Neural cell (in vitro differentiated cells): ENCODE results near the gene COL25A1. TPM values are rescaled to one million over a fixed set of nuclear protein-coding genes. Genes with fewer than 3 reads are reported as not detected.

Experiments used
- H2AFZ ChIP-seq: fragments of 200-600, 300-800 bp; sonication (generic), shearing (Covaris generic); 2 replicates; pipeline ENCODE4 v1.6.0; 2014; ENCODE audit warnings: low read depth, mild to moderate bottlenecking, antibody characterized with exemption, low read length, moderate library complexity
- H3F3A ChIP-seq: fragments of 200-600 bp; shearing (Covaris generic); 2 replicates; pipeline ENCODE4 v1.6.1; 2016; ENCODE audit warnings: mild to moderate bottlenecking, moderate library complexity, mixed read lengths, antibody characterized with exemption, low read length; ENCODE audit not compliant: insufficient read depth, poor library complexity, severe bottlenecking
- H3K27ac ChIP-seq: fragments of 200-600, 300-800 bp; sonication (generic), shearing (Covaris generic); 2 replicates; pipeline ENCODE4 v1.5.1; 2014; ENCODE audit warnings: mild to moderate bottlenecking, low read length, moderate library complexity
- H3K27me3 ChIP-seq: fragments of 300-800, 200-600 bp; sonication (generic), shearing (Covaris generic); 2 replicates; pipeline ENCODE4 v1.6.0; 2014; ENCODE audit warnings: mild to moderate bottlenecking, low read depth, low read length, moderate library complexity; ENCODE audit not compliant: insufficient read depth
- H3K36me3 ChIP-seq: fragments of 300-800, 200-600 bp; sonication (generic), shearing (Covaris generic); 2 replicates; pipeline ENCODE4 v1.5.1; 2014; ENCODE audit warnings: mild to moderate bottlenecking, antibody characterized with exemption, low read length, moderate library complexity; ENCODE audit not compliant: insufficient read depth
- H3K4me2 ChIP-seq: fragments of 300-800, 200-600 bp; sonication (generic), shearing (Covaris generic); 2 replicates; pipeline ENCODE4 v1.6.0; 2014; ENCODE audit warnings: mild to moderate bottlenecking, low read length
- H3K4me3 ChIP-seq: fragments of 300-800, 200-600 bp; sonication (generic), shearing (Covaris generic); 2 replicates; pipeline ENCODE4 v1.5.1; 2014; ENCODE audit warnings: mild to moderate bottlenecking, low read length, moderate library complexity
- H3K79me2 ChIP-seq: fragments of 200-600 bp; shearing (Covaris generic); replicated peaks from 2 replicates; pipeline ENCODE4 v1.6.0; 2014; ENCODE audit warnings: mild to moderate bottlenecking, low read length, moderate library complexity; ENCODE audit not compliant: insufficient read depth
- H3K9ac ChIP-seq: fragments of 300-800, 200-600 bp; sonication (generic), shearing (Covaris generic); 2 replicates; pipeline ENCODE4 v1.6.1; 2016; ENCODE audit warnings: mild to moderate bottlenecking, low read length, mixed read lengths
- H3K9me2 ChIP-seq: fragments of 200-600 bp; shearing (Covaris generic); 2 replicates; pipeline ENCODE4 v1.6.1; 2016; ENCODE audit warnings: mild to moderate bottlenecking, low read length, mixed read lengths; ENCODE audit not compliant: insufficient read depth
- H3K9me3 ChIP-seq: fragments of 200-600, 300-800 bp; sonication (generic), shearing (Covaris generic); 2 replicates; pipeline ENCODE4 v1.6.1; 2016; ENCODE audit warnings: mild to moderate bottlenecking, mixed run types, low read length, moderate library complexity, mixed read lengths
- H4K20me1 ChIP-seq: fragments of 200-600 bp; shearing (Covaris generic); 2 replicates; pipeline ENCODE4 v1.6.1; 2016; ENCODE audit warnings: mild to moderate bottlenecking, mixed run types; ENCODE audit not compliant: insufficient read depth
- CTCF ChIP-seq: fragments of 450-650 bp; IDR thresholded peaks from 2 replicates; pipeline ENCODE4 v1.5.1; 2014; ENCODE audit warnings: antibody characterized with exemption, mild to moderate bottlenecking, moderate library complexity; ENCODE audit not compliant: poor library complexity, severe bottlenecking
- EP300 ChIP-seq: fragments of 450-650 bp; conservative IDR thresholded peaks from 2 replicates; pipeline ENCODE4 v1.6.1; 2014; ENCODE audit warnings: antibody characterized with exemption, mild to moderate bottlenecking, moderate library complexity; ENCODE audit not compliant: poor library complexity, severe bottlenecking
- EZH2 ChIP-seq: fragments of 200-600, 300-800 bp; shearing (Covaris generic), sonication (generic); IDR thresholded peaks from 2 replicates; pipeline ENCODE4 v1.6.1; 2014; ENCODE audit warnings: antibody characterized with exemption, low read length, borderline replicate concordance, mild to moderate bottlenecking; ENCODE audit not compliant: insufficient read depth, poor library complexity, severe bottlenecking
- MXI1 ChIP-seq: fragments of 450-650 bp; conservative IDR thresholded peaks from 2 replicates; pipeline ENCODE4 v1.6.1; 2014; ENCODE audit warnings: antibody characterized with exemption, mild to moderate bottlenecking; ENCODE audit not compliant: poor library complexity, severe bottlenecking
- POLR2AphosphoS5 ChIP-seq: IDR thresholded peaks from 2 replicates; pipeline ENCODE4 v1.6.1; 2012
- RAD21 ChIP-seq: fragments of 450-650 bp; conservative IDR thresholded peaks from 2 replicates; pipeline ENCODE4 v1.6.1; 2014; ENCODE audit warnings: antibody characterized with exemption, mild to moderate bottlenecking, moderate library complexity
- REST ChIP-seq: IDR thresholded peaks from 2 replicates; pipeline ENCODE4 v1.6.1; 2012; ENCODE audit warnings: borderline replicate concordance
- SMC3 ChIP-seq: fragments of 450-650 bp; conservative IDR thresholded peaks from 2 replicates; pipeline ENCODE4 v1.6.1; 2014; ENCODE audit warnings: antibody characterized with exemption, mild to moderate bottlenecking, moderate library complexity; ENCODE audit not compliant: poor library complexity
- TAF1 ChIP-seq: IDR thresholded peaks from 2 replicates; pipeline ENCODE4 v1.6.1; 2012; ENCODE audit warnings: low read depth
- polyA plus RNA-seq: library from polyadenylated mRNA; depleted of rRNA; stranded (reverse); fragments of >200 nt; gene quantifications from 2 replicates; pipeline ENCODE4 v1.2.3, GENCODE V29; 2014

Gene COL25A1
- polyA plus RNA-seq, 1 donor from 2014 or later: 32.3 TPM

GRCh38 chr4:108775921-108776320 lies 526.5 kb downstream of the COL25A1 start:
- no peak for TF ChIP-seq POLR2AphosphoS5
- no peak for TF ChIP-seq TAF1
- TF ChIP-seq RAD21: no peak
- H3K9ac ChIP-seq: no peak overlapping the region

GRCh38 chr4:108774809-108775530 lies 527.5 kb downstream of the COL25A1 start:
- Histone ChIP-seq H3F3A (no peaks in the 10 kb centered on the region), H3K4me3 (no peak overlapping the region), H2AFZ (no peak overlapping the region), H3K79me2 (no peaks in the 10 kb centered on the region), H3K36me3 (no peaks in the 10 kb centered on the region), H3K9me3 (no peaks in the 10 kb centered on the region), H3K9ac (no peak overlapping the region), H3K9me2 (no peaks in the 10 kb centered on the region), H4K20me1 (no peaks in the 10 kb centered on the region), H3K27ac (no peak overlapping the region), H3K4me2 (no peak overlapping the region), H3K27me3 (no peaks in the 10 kb centered on the region)
- TF ChIP-seq MXI1 (no peak), CTCF (peak; percentile 15)

More at GRCh38 chr4:108775921-108776320, 526.5 kb downstream of the COL25A1 start:
- no peak overlapping the region for H2AFZ ChIP-seq
- H3K36me3 ChIP-seq: no peaks in the 10 kb centered on the region
- no peak overlapping the region for H3K27ac ChIP-seq
- H3K9me2 ChIP-seq: no peaks in the 10 kb centered on the region
- no peaks in the 10 kb centered on the region for H3K9me3 ChIP-seq
- H3K27me3 ChIP-seq: no peaks in the 10 kb centered on the region
- H3F3A ChIP-seq: no peaks in the 10 kb centered on the region
- no peaks in the 10 kb centered on the region for H4K20me1 ChIP-seq
- no peaks in the 10 kb centered on the region for H3K79me2 ChIP-seq
- H3K4me3 ChIP-seq: no peak overlapping the region
- H3K4me2 ChIP-seq: no peak overlapping the region

GRCh38 chr4:108772402-108772801 lies 530.1 kb downstream of the COL25A1 start:
- no peak overlapping the region for H3K9ac ChIP-seq
- no peak overlapping the region for H2AFZ ChIP-seq
- H3K4me2 ChIP-seq: no peak overlapping the region
- TF ChIP-seq CTCF (no peak), RAD21 (no peak), EP300 (no peak), REST (no peak), EZH2 (no peak), POLR2AphosphoS5 (no peak), MXI1 (no peak), TAF1 (no peak), SMC3 (no peak)
- H3F3A ChIP-seq: no peaks in the 10 kb centered on the region
- no peaks in the 10 kb centered on the region for H3K27me3 ChIP-seq
- no peaks in the 10 kb centered on the region for H4K20me1 ChIP-seq
- H3K27ac ChIP-seq: no peak overlapping the region
- no peaks in the 10 kb centered on the region for H3K9me3 ChIP-seq
- no peak overlapping the region for H3K4me3 ChIP-seq
- no peaks in the 10 kb centered on the region for H3K9me2 ChIP-seq
- no peaks in the 10 kb centered on the region for H3K36me3 ChIP-seq
- H3K79me2 ChIP-seq: no peaks in the 10 kb centered on the region
